Natural killer cell (primary cell): Measurements from ENCODE around the gene MCAT. TPM values are rescaled to one million over a fixed set of nuclear protein-coding genes. Genes with fewer than 3 reads are reported as not detected.

Source experiments
- ATAC-seq, 3 donors: fragments of 150-1000 bp in 2 of 3; fragments of 200-7000 bp in 1 of 3; cut with Tn5 transposase; 1 replicate in 1 of 3; 2 replicates in 2 of 3; pipeline ENCODE4 v1.10.0; 2021; ENCODE audit warnings: mild to moderate bottlenecking in 2 of 3, moderate library complexity in 2 of 3
- DNase-seq, 2 donors: peaks; one replicate each; pipeline versions ENCODE4 v3.0.0 to v3.0.0-alpha.2; 2013 to 2021; ENCODE audit warnings: mixed read lengths in 1 of 2
- H3K27ac ChIP-seq: one replicate; pipeline ENCODE4 v1.5.1; 2013; ENCODE audit warnings: mild to moderate bottlenecking, low read length
- H3K27me3 ChIP-seq: one replicate; pipeline ENCODE4 v1.6.1; 2013; ENCODE audit warnings: low read length; ENCODE audit not compliant: control insufficient read depth, insufficient read depth
- H3K36me3 ChIP-seq: one replicate; pipeline ENCODE4 v1.6.1; 2013; ENCODE audit warnings: low read length; ENCODE audit not compliant: control insufficient read depth, insufficient read depth
- H3K4me1 ChIP-seq: one replicate; pipeline ENCODE4 v1.6.1; 2013; ENCODE audit warnings: low read length; ENCODE audit not compliant: control insufficient read depth, insufficient read depth
- H3K4me3 ChIP-seq: one replicate; pipeline ENCODE4 v1.5.1; 2013; ENCODE audit warnings: low read length
- H3K9me3 ChIP-seq: one replicate; pipeline ENCODE4 v1.6.1; 2013; ENCODE audit warnings: low read length; ENCODE audit not compliant: control insufficient read depth, insufficient read depth
- H3K27ac Mint-ChIP-seq, 2 donors: one replicate each; pipeline ENCODE4 v1.8.0; 2022; ENCODE audit warnings: mild to moderate bottlenecking in 2 of 2, mixed read lengths in 2 of 2, moderate library complexity in 1 of 2
- H3K27me3 Mint-ChIP-seq, 2 donors: one replicate each; pipeline ENCODE4 v1.8.0; 2022; ENCODE audit warnings: low read depth in 2 of 2, mixed read lengths in 2 of 2
- H3K36me3 Mint-ChIP-seq: one replicate; pipeline ENCODE4 v1.8.0; 2022; ENCODE audit warnings: mixed read lengths
- H3K4me1 Mint-ChIP-seq, 2 donors: one replicate each; pipeline ENCODE4 v1.8.0; 2022; ENCODE audit warnings: mixed read lengths in 2 of 2
- H3K4me3 Mint-ChIP-seq: one replicate; pipeline ENCODE4 v1.8.0; 2022; ENCODE audit warnings: mild to moderate bottlenecking, moderate library complexity, mixed read lengths
- H3K9me3 Mint-ChIP-seq, 2 donors: one replicate each; pipeline ENCODE4 v1.8.0; 2022; ENCODE audit warnings: mixed read lengths in 2 of 2
- CTCF ChIP-seq: fragments of 200-600 bp; IDR thresholded peaks from one replicate; pipeline ENCODE4 v1.8.0; 2022; ENCODE audit warnings: antibody characterized with exemption
- WGBS: methylation state at CpG from one replicate; pipeline ENCODE4 v1.1.7; 2013; ENCODE audit warnings: missing lambda C conversion rate; ENCODE audit not compliant: insufficient coverage; 5-methylcytosine and 5-hydroxymethylcytosine counted together
- intact Hi-C: fragments of 100-400 bp; cut with micrococcal nuclease; formaldehyde crosslinking; loops from one replicate; pipeline ENCODE4 v1.14.2; 2022
- total RNA-seq, 4 donors: library from RNA; stranded (reverse); fragments of 120-200 nt in 1 of 4; gene quantifications; one replicate each; pipeline versions ENCODE4 v1.2.3 to v1.2.4, GENCODE V29; 2013 to 2022

Gene MCAT
- total RNA-seq, 3 donors from 2014 or later (not counting 1 experiment from before 2014, with no cell fraction given), result 6.5 to 12.4 (median 9.3) TPM

- ATAC-seq (peak in 1 of 3 donors; percentile 21), DNase-seq (no peak)
- Mint-ChIP-seq H3K9me3 (no peaks in the 10 kb centered on the region), H3K27me3 (no peaks in the 10 kb centered on the region), H3K4me3 (no peak overlapping the region), H3K4me1 (peaks cover 0 to 12% of the 10 kb centered on the region in 2 donors), H3K27ac (no peak overlapping the region), H3K36me3 (no peaks in the 10 kb centered on the region)
- no peak for TF ChIP-seq CTCF
- intact Hi-C loops, result no loop called here
- H3K4me3 ChIP-seq, result no peak overlapping the region
- H3K27me3 ChIP-seq, result peaks cover 2% of the 10 kb centered on the region
- no peak overlapping the region for H3K27ac ChIP-seq
- H3K4me1 ChIP-seq, result peaks cover 20% of the 10 kb centered on the region
- H3K9me3 ChIP-seq, result no peaks in the 10 kb centered on the region
- WGBS, result 87% methylated on average over 17 of the region's 17 CpGs
- H3K36me3 ChIP-seq, result peaks cover 4% of the 10 kb centered on the region
Observed at GRCh38 chr22:43127166-43127908, 15.9 kb downstream of the MCAT start.

GRCh38 chr22:43126501-43127165, 16.6 kb downstream of the MCAT start:
- TF ChIP-seq CTCF, result no peak
- Histone ChIP-seq H3K4me3 (no peak overlapping the region), H3K27ac (no peak overlapping the region), H3K9me3 (no peaks in the 10 kb centered on the region), H3K27me3 (peaks cover 2% of the 10 kb centered on the region), H3K4me1 (peaks cover 25% of the 10 kb centered on the region), H3K36me3 (peaks cover 2% of the 10 kb centered on the region)
- WGBS, result 60% methylated on average over 5 of the region's 5 CpGs
- no peak for ATAC-seq
- Mint-ChIP-seq H3K4me3 (no peak overlapping the region), H3K27me3 (no peaks in the 10 kb centered on the region), H3K36me3 (no peaks in the 10 kb centered on the region), H3K9me3 (no peaks in the 10 kb centered on the region), H3K27ac (no peak overlapping the region), H3K4me1 (peaks cover 0 to 12% of the 10 kb centered on the region in 2 donors)
- DNase-seq, result no peak
- intact Hi-C loops, result no loop called here

GRCh38 chr22:43118953-43119458, 24.2 kb downstream of the MCAT start:
- Mint-ChIP-seq H3K27ac (no peak overlapping the region), H3K4me3 (no peak overlapping the region), H3K9me3 (no peaks in the 10 kb centered on the region), H3K27me3 (peaks cover 0 to 5% of the 10 kb centered on the region in 2 donors), H3K36me3 (no peaks in the 10 kb centered on the region), H3K4me1 (no peaks in the 10 kb centered on the region)
- Histone ChIP-seq H3K9me3 (no peaks in the 10 kb centered on the region), H3K36me3 (no peaks in the 10 kb centered on the region), H3K4me3 (no peak overlapping the region), H3K4me1 (peaks cover 34% of the 10 kb centered on the region), H3K27ac (no peak overlapping the region), H3K27me3 (no peaks in the 10 kb centered on the region)
- no peak for ATAC-seq
- DNase-seq, result no peak
- no peak for TF ChIP-seq CTCF
- 63% methylated on average over 6 of the region's 7 CpGs for WGBS
- intact Hi-C loops, result no loop called here
